ENCODE results near the gene KCNQ4. TPM values are rescaled to one million over a fixed set of nuclear protein-coding genes. Genes with fewer than 3 reads are reported as not detected.

The KCNQ4 gene
- total and polyA plus RNA-seq, 10 of the 15 experiments (the other 5 are each of a cell fraction or from before 2014, with no cell fraction given): 0.04 to 0.18 (median 0.08) TPM; not detected in 2

- Histone ChIP-seq H3K4me2 (ENCODE audit: control insufficient read depth, insufficient read depth) (peak overlapping the region; percentile 97), H2AFZ (ENCODE audit: control insufficient read depth, low read depth, low read length) (peak overlapping the region; percentile 83; the same call in 1 of the 2 replicates), H4K20me1 (ENCODE audit: control insufficient read depth, insufficient read depth) (no peaks in the 10 kb centered on the region), H3K27me3 (replicated peaks in 1 of 2; ENCODE audit: control insufficient read depth in 2 of 2, insufficient read depth in 2 of 2, low read length in 1 of 2) (peaks cover 12 to 13% of the 10 kb centered on the region in 2 experiments; a peak in 3 of 4 replicates), H3K79me2 (ENCODE audit: control insufficient read depth, insufficient read depth, low read length) (no peaks in the 10 kb centered on the region), H3K4me1 (ENCODE audit: control insufficient read depth, insufficient read depth, low read length) (peaks cover 7% of the 10 kb centered on the region; the same call in 1 of the 2 replicates), H3K27ac (ENCODE audit: control insufficient read depth, insufficient read depth) (no peak overlapping the region), H3K9me3 (replicated peaks; ENCODE audit: control insufficient read depth, insufficient read depth, low read length) (no peaks in the 10 kb centered on the region), H3K36me3 (ENCODE audit: control insufficient read depth in 2 of 2, insufficient read depth in 2 of 2, low read length in 1 of 2) (no peaks in the 10 kb centered on the region), H3K9ac (ENCODE audit: control insufficient read depth, insufficient read depth, low read length) (no peak overlapping the region), H3K4me3 (peak overlapping the region; percentile 68)
- SMC1A ChIA-PET (ENCODE audit: uncharacterized antibody, unreplicated experiment): interaction anchor here (1.3 to 17.4 kb wide), 2 partner anchors 8 to 88 kb away, joined by 4 to 197 read pairs; no protein-coding TSS in a partner anchor
- RAD21 ChIA-PET (ENCODE audit: unreplicated experiment): interaction anchor here (1.2 to 3.5 kb wide), 4 partner anchors 11 to 91 kb away, joined by 3 to 30 read pairs (median 6); no protein-coding TSS in a partner anchor
- FAIRE-seq (no peak), DNase-seq (ENCODE audit: low read depth, low spot score) (no peak), ATAC-seq (no peak)
- WGBS (ENCODE audit: insufficient coverage, insufficient replicate concordance, low lambda C conversion rate, missing lambda C conversion rate): 13% methylated on average over 83 of the region's 98 CpGs
- in situ Hi-C loops (cut with MboI) (no loop called here), intact Hi-C loops (cut with micrococcal nuclease; ENCODE audit: unreplicated experiment) (no loop called here)
- TF ChIP-seq CHD2 (IDR thresholded peaks at IDR 0.05; ENCODE audit: borderline replicate concordance, low read depth, low read length): no peak
- no peak for TF ChIP-seq IKZF2 (IDR thresholded peaks at IDR 0.05)
- no peak for TF ChIP-seq ZNF384 (IDR thresholded peaks at IDR 0.05; ENCODE audit: borderline replicate concordance, low read depth, low read length)
- TF ChIP-seq IKZF1 (conservative IDR thresholded peaks at IDR 0.05): peak; percentile 44; the same call in 1 of the 2 replicates
- no peak for TF ChIP-seq CREM (IDR thresholded peaks at IDR 0.05; ENCODE audit: low read depth)
- no TSS peak for BruUV-seq (replicated peaks)
- CTCF ChIA-PET: interaction anchor here (0.6 to 2.8 kb wide), 7 partner anchors 11 to 277 kb away, joined by 3 to 33 read pairs (median 7); no protein-coding TSS in a partner anchor
- POLR2A ChIA-PET: no interaction called here
These were observed 77.8 kb downstream of the KCNQ4 start for GRCh38 chr1:40861224-40862003.

All from GM12878 (cell line).